Left lung (tissue), 10 donors: ENCODE data around the gene ADAMTSL1. TPM values are rescaled to one million over a fixed set of nuclear protein-coding genes. Genes with fewer than 3 reads are reported as not detected.

Experiments used
- ATAC-seq: fragments of 200-7000 bp; cut with Tn5 transposase; one replicate; pipeline ENCODE4 v1.9.1; 2020; ENCODE audit warnings: moderate library complexity
- DNase-seq, 4 donors: peaks; one replicate each; pipeline ENCODE4 v3.0.0-alpha.2; 2013 to 2020
- H3K27ac ChIP-seq, 2 donors: fragments of 200-600 bp; sonication (generic) in 1 of 2; one replicate each; pipeline versions ENCODE4 v1.5.0 to v1.8.0; 2020 to 2021
- H3K27me3 ChIP-seq, 2 donors: fragments of 200-600 bp; sonication (generic) in 1 of 2; one replicate each; pipeline versions ENCODE4 v1.5.0 to v1.8.0; 2020 to 2021
- H3K36me3 ChIP-seq, 2 donors: fragments of 200-600 bp; sonication (generic) in 1 of 2; one replicate each; pipeline versions ENCODE4 v1.5.0 to v1.8.0; 2020 to 2021
- H3K4me1 ChIP-seq, 2 donors: fragments of 200-600 bp; one replicate each; pipeline ENCODE4 v1.8.0; 2021
- H3K4me3 ChIP-seq, 2 donors: fragments of 200-600 bp; sonication (generic) in 1 of 2; one replicate each; pipeline versions ENCODE4 v1.5.0 to v1.8.0; 2020 to 2021; ENCODE audit warnings: mild to moderate bottlenecking in 1 of 2
- H3K9me3 ChIP-seq, 2 donors: fragments of 200-600 bp; sonication (generic) in 1 of 2; one replicate each; pipeline versions ENCODE4 v1.5.0 to v1.8.0; 2020 to 2021
- CTCF ChIP-seq, 2 donors: fragments of 200-600 bp; sonication (generic) in 1 of 2; IDR thresholded peaks; one replicate each; pipeline versions ENCODE4 v1.5.0 to v1.8.0; 2021; ENCODE audit warnings: antibody characterized with exemption in 2 of 2
- intact Hi-C, 2 donors: fragments of 100-400 bp; cut with DNase I; formaldehyde crosslinking; loops; one replicate each; pipeline versions ENCODE4 v1.11.2 to v1.14.2; 2022
- polyA plus RNA-seq, 6 donors: library from polyadenylated mRNA; unstranded; fragments of 120-200 nt; gene quantifications; one replicate each; pipeline ENCODE4 v1.2.1, GENCODE V29; 2013; ENCODE audit not compliant: insufficient read length in 6 of 6
- total RNA-seq, 2 donors: library from RNA; stranded (reverse); fragmentation: NEBNext Ultra II Directional; extraction: Animal tissue kit (Norgen Biotek cat#: 25700); gene quantifications; one replicate each; pipeline ENCODE4 v1.2.1, GENCODE V29; 2021
- donor health status: DM: no; HTN: yes; CAD: no.
- donor health status: DM: no; HTN: no; CAD: no.

The ADAMTSL1 gene
- total and polyA plus RNA-seq, 8 donors: 3.0 to 28.1 (median 17.9) TPM

- TF ChIP-seq CTCF (IDR thresholded peaks at IDR 0.05): no peak
- intact Hi-C loops: no loop called here
Measured at GRCh38 chr9:18502546-18502945, 28.6 kb downstream of the ADAMTSL1 start.

GRCh38 chr9:18504707-18505106 is 30.8 kb downstream of the ADAMTSL1 start:
- H3K27ac ChIP-seq: no peak overlapping the region
- DNase-seq (no peak), ATAC-seq (no peak)
- TF ChIP-seq CTCF (IDR thresholded peaks at IDR 0.05): no peak
- no peaks in the 10 kb centered on the region for H3K36me3 ChIP-seq
- peaks cover 0 to 6% of the 10 kb centered on the region in 2 donors for H3K4me1 ChIP-seq
- H3K4me3 ChIP-seq: no peak overlapping the region
- H3K9me3 ChIP-seq: no peaks in the 10 kb centered on the region
- no peaks in the 10 kb centered on the region for H3K27me3 ChIP-seq
- intact Hi-C loops: no loop called here

More at GRCh38 chr9:18502546-18502945, 28.6 kb downstream of the ADAMTSL1 start:
- H3K9me3 ChIP-seq: no peaks in the 10 kb centered on the region
- ATAC-seq (no peak), DNase-seq (no peak)
- peaks cover 0 to 6% of the 10 kb centered on the region in 2 donors for H3K4me1 ChIP-seq
- H3K27ac ChIP-seq: no peak overlapping the region
- no peak overlapping the region for H3K4me3 ChIP-seq
- H3K27me3 ChIP-seq: no peaks in the 10 kb centered on the region
- H3K36me3 ChIP-seq: no peaks in the 10 kb centered on the region

GRCh38 chr9:18507151-18507550 is 33.2 kb downstream of the ADAMTSL1 start:
- no peaks in the 10 kb centered on the region for H3K9me3 ChIP-seq
- no peaks in the 10 kb centered on the region for H3K36me3 ChIP-seq
- intact Hi-C loops: no loop called here
- H3K4me1 ChIP-seq: no peaks in the 10 kb centered on the region
- TF ChIP-seq CTCF (IDR thresholded peaks at IDR 0.05): no peak
- no peaks in the 10 kb centered on the region for H3K27me3 ChIP-seq
- H3K27ac ChIP-seq: no peak overlapping the region
- no peak for DNase-seq
- no peak overlapping the region for H3K4me3 ChIP-seq
- ATAC-seq: no peak

GRCh38 chr9:18516514-18516913 is 42.6 kb downstream of the ADAMTSL1 start:
- intact Hi-C loops: no loop called here
- ATAC-seq: no peak
- no peaks in the 10 kb centered on the region for H3K9me3 ChIP-seq
- no peaks in the 10 kb centered on the region for H3K27me3 ChIP-seq
- no peak for DNase-seq
- no peak overlapping the region for H3K4me3 ChIP-seq
- no peaks in the 10 kb centered on the region for H3K4me1 ChIP-seq
- H3K36me3 ChIP-seq: no peaks in the 10 kb centered on the region
- no peak for TF ChIP-seq CTCF (IDR thresholded peaks at IDR 0.05)
- H3K27ac ChIP-seq: no peak overlapping the region

- Histone ChIP-seq H3K9me3 (no peaks in the 10 kb centered on the region), H3K27me3 (no peaks in the 10 kb centered on the region), H3K4me1 (no peaks in the 10 kb centered on the region), H3K36me3 (no peaks in the 10 kb centered on the region), H3K4me3 (no peak overlapping the region), H3K27ac (no peak overlapping the region)
- intact Hi-C loops: no loop called here
- ATAC-seq: no peak
- no peak for TF ChIP-seq CTCF (IDR thresholded peaks at IDR 0.05)
- no peak for DNase-seq
Measured at GRCh38 chr9:18516965-18517364, 43.0 kb downstream of the ADAMTSL1 start.
